ENCODE data around the gene COMTD1.

DNA sequence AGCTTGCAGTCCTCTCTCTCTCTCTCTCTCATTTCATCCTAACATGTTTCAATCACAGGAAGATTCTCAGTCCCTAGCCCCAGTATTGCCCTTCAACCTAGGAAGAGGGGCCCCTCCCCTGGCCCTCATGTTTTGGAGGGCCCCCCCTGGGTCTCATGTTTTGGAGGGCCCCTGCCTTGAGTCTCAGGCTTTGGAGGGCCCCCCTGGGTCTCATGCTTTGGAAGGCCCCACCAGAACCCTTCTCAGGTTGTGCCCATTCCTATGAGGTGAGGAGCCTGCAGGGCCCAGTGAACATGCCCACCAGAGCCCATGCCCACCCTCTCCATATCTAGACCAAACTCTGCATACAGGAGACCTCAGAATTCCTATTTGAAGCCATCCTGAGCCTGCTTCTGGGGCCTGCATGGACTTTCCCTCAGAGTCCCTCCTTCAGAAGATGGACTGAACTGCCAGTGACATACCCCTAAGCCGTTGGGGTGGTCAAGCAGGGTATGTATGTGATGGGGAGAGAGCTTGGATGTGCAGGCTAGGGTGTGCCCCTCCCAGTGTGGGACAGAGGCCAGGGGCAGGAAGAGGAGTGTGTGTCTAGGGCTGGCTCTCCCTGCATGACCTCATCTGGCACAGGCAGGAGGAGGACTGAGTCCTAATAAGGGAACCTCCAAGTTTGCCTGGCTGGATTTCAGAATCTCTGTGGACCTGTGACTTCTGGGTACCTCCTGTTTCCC lies 33.3 kb downstream of the COMTD1 start:
- TF ChIP-seq POLR2A (IDR thresholded peaks at IDR 0.05): no peak
- TF ChIP-seq, protein P1, sequence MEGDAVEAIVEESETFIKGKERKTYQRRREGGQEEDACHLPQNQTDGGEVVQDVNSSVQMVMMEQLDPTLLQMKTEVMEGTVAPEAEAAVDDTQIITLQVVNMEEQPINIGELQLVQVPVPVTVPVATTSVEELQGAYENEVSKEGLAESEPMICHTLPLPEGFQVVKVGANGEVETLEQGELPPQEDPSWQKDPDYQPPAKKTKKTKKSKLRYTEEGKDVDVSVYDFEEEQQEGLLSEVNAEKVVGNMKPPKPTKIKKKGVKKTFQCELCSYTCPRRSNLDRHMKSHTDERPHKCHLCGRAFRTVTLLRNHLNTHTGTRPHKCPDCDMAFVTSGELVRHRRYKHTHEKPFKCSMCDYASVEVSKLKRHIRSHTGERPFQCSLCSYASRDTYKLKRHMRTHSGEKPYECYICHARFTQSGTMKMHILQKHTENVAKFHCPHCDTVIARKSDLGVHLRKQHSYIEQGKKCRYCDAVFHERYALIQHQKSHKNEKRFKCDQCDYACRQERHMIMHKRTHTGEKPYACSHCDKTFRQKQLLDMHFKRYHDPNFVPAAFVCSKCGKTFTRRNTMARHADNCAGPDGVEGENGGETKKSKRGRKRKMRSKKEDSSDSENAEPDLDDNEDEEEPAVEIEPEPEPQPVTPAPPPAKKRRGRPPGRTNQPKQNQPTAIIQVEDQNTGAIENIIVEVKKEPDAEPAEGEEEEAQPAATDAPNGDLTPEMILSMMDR (IDR thresholded peaks at IDR 0.05): no peak
